Articular chondrocyte of knee joint (primary cell): ENCODE measurements around the gene KCNK6. TPM values are rescaled to one million over a fixed set of nuclear protein-coding genes. Genes with fewer than 3 reads are reported as not detected.

Source experiments
- small RNA-seq: library from RNA; depleted of rRNA; stranded (forward); fragments of <200 nt; gene quantifications from one replicate; pipeline ENCODE3, GENCODE V24; 2012
- total RNA-seq: library from RNA; depleted of rRNA; stranded (reverse); fragments of >200 nt; gene quantifications from 2 replicates; pipeline ENCODE4 v1.2.3, GENCODE V29; 2012

KCNK6 gene
- total RNA-seq, result 6.3 and 13.5 TPM in 2 replicates

GRCh38 chr19:38319421-38320258 is at the start of gene KCNK6:
Gene KCNK6, plus strand, starts transcription at chr19:38319845. Its CDS starts 106 bp downstream, at chr19:38319951.

GRCh38 chr19:38303517-38304351 is 15.9 kb upstream of the KCNK6 start, which contains the start of gene C19orf33:
Gene C19orf33, plus strand, starts transcription at chr19:38304251. Its CDS starts 11 bp downstream, at chr19:38304262.

GRCh38 chr19:38315657-38316476 is 3.8 kb upstream of the KCNK6 start, which contains the start of gene YIF1B:
Gene YIF1B, minus strand, starts transcription at chr19:38315947. Its CDS starts 30 bp downstream, at chr19:38315917.

GRCh38 chr19:38374332-38375097 is 54.9 kb downstream of the KCNK6 start, which contains the start of gene PSMD8:
Gene PSMD8, plus strand, starts transcription at chr19:38374571. Its CDS starts 31 bp downstream, at chr19:38374602.

Small RNAs within 50 kb of the gene (small RNA-seq; reads per million reads assigned to genes)
- gene RF00019, result not detected

Other genes with a start within 250 kb of the KCNK6 start
- gene DPF1, start 95.6 kb upstream of the KCNK6 start, total RNA-seq, result 0.86 and 1.4 TPM in 2 replicates
- gene PPP1R14A, start 63.5 kb upstream of the KCNK6 start, total RNA-seq, result not detected in 2 replicates
- gene SPINT2, start 55.3 kb upstream of the KCNK6 start, total RNA-seq, result 25.9 and 29.1 TPM in 2 replicates
- gene C19orf33, start 15.6 kb upstream of the KCNK6 start, total RNA-seq, result 1.6 TPM in 1 of 2 replicates, not detected in the other
- gene YIF1B, start 3.9 kb upstream of the KCNK6 start, total RNA-seq, result 58.6 and 81.8 TPM in 2 replicates
- 0.78 and 1.3 TPM in 2 replicates for gene CATSPERG, start 16.0 kb downstream of the KCNK6 start, total RNA-seq
- gene PSMD8, start 54.7 kb downstream of the KCNK6 start, total RNA-seq, result 201 and 242 TPM in 2 replicates
- 0.39 and 0.54 TPM in 2 replicates for gene GGN, start 68.2 kb downstream of the KCNK6 start, total RNA-seq
- gene SPRED3, start 68.9 kb downstream of the KCNK6 start, total RNA-seq, result 2.2 and 2.6 TPM in 2 replicates
- gene FAM98C, start 83.2 kb downstream of the KCNK6 start, total RNA-seq, result 10.7 and 10.9 TPM in 2 replicates
- not detected in 2 replicates for gene RASGRP4, start 106.4 kb downstream of the KCNK6 start, total RNA-seq
- 0.39 and 0.65 TPM in 2 replicates for gene RYR1, start 113.8 kb downstream of the KCNK6 start, total RNA-seq